ENCODE measurements around the gene CBX5. TPM values are rescaled to one million over a fixed set of nuclear protein-coding genes. Genes with fewer than 3 reads are reported as not detected.

The CBX5 gene
- total and polyA plus RNA-seq, 9 of the 15 experiments (the other 6 are each of a cell fraction or from before 2014, with no cell fraction given), result 32.6 to 102 (median 59.2) TPM

DNA sequence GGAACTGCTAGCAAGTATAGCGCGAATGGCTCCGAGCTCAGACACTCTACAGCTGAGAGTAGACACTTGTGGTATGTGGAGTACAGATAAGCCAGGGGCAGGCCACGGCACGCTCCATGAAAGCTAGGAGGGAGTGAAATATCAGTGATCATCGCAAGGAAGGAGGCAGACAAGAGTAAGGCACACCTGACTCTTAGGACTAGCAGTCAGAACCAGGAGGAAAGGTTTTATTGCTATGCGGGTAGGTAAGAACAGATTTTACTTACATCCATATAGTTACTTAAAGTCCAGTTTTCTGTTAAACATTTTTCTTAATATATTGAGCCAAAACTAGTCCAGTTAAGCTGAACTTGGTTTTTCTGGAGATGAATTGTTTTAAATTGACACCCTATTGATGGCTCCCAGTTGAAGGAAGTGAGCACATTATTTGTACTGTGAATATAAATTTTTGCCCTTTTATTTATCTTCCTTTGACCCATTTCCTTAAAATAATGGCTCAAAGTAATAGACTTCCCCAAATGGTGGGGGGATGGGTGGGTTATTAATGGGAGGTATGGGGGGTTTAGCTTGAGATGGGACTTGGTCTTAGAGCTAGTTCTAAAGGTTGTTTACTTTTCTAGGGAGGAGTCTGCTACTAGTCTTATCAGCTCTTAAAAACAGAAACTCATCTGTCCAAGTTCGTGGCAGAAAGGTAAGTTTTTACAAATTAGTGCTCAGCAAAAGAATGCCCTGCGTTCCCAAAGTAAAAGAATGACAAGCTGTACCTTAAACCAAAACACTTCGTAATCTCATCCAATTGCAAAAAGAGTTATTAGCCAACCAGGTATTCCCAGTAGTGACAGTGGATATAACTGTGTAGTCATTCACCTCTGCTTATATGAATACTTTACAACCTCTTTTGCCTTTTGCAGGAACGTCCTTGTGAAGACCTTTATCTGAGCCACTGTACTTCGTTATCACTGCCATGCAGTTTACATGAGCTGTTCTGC lies 6.4 kb upstream of the CBX5 start (continued):
- TF ChIP-seq ATF1 (CRISPR knock-in tag; IDR thresholded peaks at IDR 0.05) (no peak), ATF1 (tag; IDR thresholded peaks at IDR 0.05) (no peak), KDM5B (IDR thresholded peaks at IDR 0.05; ENCODE audit: insufficient replicate concordance, low read depth, low read length) (no peak), BHLHE40 (IDR thresholded peaks at IDR 0.05; ENCODE audit: low read length) (peak; percentile 95), CREB3 (tag; conservative IDR thresholded peaks at IDR 0.05; ENCODE audit: low read depth) (no peak), NCOA2 (IDR thresholded peaks at IDR 0.05; ENCODE audit: partially characterized antibody in 2 of 2) (no peak), REST (IDR thresholded peaks at IDR 0.05; ENCODE audit: borderline replicate concordance) (no peak), REST (CRISPR knock-in tag; IDR thresholded peaks at IDR 0.05; ENCODE audit: low read depth) (peak; percentile 52; the same call in 1 of the 2 replicates), ZNF253 (CRISPR knock-in tag; conservative IDR thresholded peaks at IDR 0.05) (no peak), ZFP30 (CRISPR knock-in tag; IDR thresholded peaks at IDR 0.05; ENCODE audit: borderline replicate concordance) (no peak), MAZ (CRISPR knock-in tag; conservative IDR thresholded peaks at IDR 0.05 in 1 of 2, IDR thresholded peaks at IDR 0.05 in 1 of 2) (no peak; a peak in 1 of 4 replicates), STAG1 (CRISPR knock-in tag; IDR thresholded peaks at IDR 0.05; ENCODE audit: borderline replicate concordance) (no peak), MEF2A (IDR thresholded peaks at IDR 0.05; ENCODE audit: control insufficient read depth, low read depth, low read length) (no peak), ZNF263 (CRISPR knock-in tag; IDR thresholded peaks at IDR 0.05; ENCODE audit: borderline replicate concordance) (no peak), PHF8 (IDR thresholded peaks at IDR 0.05; ENCODE audit: borderline replicate concordance, low read length) (no peak), ETS1 (conservative IDR thresholded peaks at IDR 0.05; ENCODE audit: control insufficient read depth, low read depth, low read length) (no peak), HDGF (IDR thresholded peaks at IDR 0.05) (no peak)
